Sciatic nerve (tissue), 2 donors: ENCODE data around the gene RIT1. TPM values are rescaled to one million over a fixed set of nuclear protein-coding genes. Genes with fewer than 3 reads are reported as not detected.
A peak's percentile ranks its signal among the peaks of the same experiment; 100 is the strongest.
"Not testable (repeated sequence)": the region's sequence is repeated elsewhere in the genome, so short reads cannot be mapped to it uniquely, and the experiment has no call there.

ENCODE experiments used
- ATAC-seq: fragments of 200-7000 bp; cut with Tn5 transposase; one replicate; pipeline ENCODE4 v1.9.1; 2020; ENCODE audit warnings: mild to moderate bottlenecking, moderate library complexity
- DNase-seq: peaks from one replicate; pipeline ENCODE4 v3.0.0-alpha.2; 2020; ENCODE audit warnings: low spot score
- intact Hi-C: fragments of 100-400 bp; cut with DNase I; formaldehyde crosslinking; loops from one replicate; pipeline ENCODE4 v1.14.2; 2022
- total RNA-seq: library from RNA; stranded (reverse); fragmentation: NEBNext Ultra II Directional; extraction: Animal tissue kit (Norgen Biotek cat#: 25700); gene quantifications from one replicate; pipeline ENCODE4 v1.2.1, GENCODE V29; 2021
- donor health status: DM: no; HTN: no; CAD: no.
- donor health status: DM: no; HTN: no; CAD: no.

Gene RIT1
- total RNA-seq, 1 donor from 2014 or later: 38.8 TPM

DNA sequence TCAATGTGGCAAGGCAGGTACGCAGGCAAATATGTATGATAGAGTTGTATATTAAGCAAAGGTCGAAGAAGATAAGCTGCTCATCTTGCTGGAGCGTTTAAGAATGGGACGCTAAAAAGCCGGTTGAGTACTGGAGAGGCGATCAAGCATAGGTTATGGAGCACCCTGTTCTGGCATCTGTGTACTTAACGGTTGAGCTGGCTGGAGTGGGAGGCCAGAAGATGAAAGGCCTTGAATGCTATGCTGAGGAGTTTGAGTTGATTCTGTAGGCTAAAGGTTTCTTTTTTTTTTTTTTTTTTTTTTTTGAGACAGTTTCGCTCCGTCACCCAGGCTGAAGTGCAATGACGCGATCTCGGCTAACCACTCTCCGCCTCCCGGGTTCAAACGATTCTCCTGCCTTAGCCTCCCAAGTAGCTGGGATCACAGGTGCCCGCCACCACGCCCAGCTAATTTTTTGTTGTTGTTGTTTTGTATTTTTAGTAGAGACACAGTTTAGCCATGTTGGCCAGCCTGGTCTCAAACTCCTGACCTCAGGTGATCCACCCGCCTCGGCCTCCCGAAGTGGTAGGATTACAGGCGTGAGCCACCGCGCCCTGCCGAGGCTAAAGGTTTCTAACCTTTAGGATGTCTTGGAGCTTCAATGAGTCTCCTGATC is 23.9 kb upstream of the RIT1 start:
- ATAC-seq (no peak), DNase-seq (no peak)
- intact Hi-C loops: no loop called here

DNA sequence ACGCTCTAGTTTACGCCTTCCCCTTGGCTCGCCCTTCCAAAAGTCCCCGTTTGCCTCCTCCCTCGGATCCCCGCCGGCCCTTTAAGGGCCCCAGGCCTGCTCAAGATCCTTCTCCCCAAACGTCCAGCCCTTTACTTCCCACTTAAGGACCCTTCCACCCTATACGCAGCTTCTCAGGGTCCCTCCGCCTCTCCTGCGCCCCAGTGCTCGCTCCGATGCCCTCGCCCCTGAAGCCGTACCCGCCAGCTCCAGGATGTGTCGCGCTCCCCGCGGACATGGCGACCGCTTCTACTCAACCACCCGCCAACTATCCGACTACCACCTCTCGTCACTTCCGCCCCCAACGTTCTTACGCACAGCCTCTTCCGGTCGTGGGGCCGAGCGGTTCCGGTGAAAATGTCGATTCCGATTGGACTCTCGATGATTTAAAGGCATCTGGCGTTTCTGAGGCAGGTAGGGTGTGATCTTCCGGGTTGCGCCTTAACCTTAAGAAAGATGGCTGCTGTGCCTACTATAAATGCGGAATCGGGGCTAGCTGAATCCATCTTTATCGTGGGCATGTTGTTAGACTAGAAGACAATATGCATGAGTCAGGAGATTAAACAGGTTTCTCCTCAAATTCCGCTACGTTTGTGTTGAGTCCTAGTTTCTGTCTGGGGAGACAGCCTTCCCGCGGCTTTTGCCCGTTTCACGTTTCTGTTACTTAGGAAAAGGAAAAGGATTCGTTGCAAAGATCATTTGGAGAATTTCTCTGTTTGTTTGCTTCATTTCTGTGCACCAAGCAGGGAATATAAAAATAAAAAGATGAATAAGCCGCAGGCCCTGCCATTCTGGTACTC is 23.2 kb upstream of the RIT1 start, which contains the start of gene KHDC4:
TSS of gene KHDC4 (minus strand) at position 317 of the 839 bp plus-strand sequence. CDS start at position 277, 40 bp downstream.
- intact Hi-C loops: no loop called here
- peak; percentile 96 for DNase-seq
- ATAC-seq: peak; percentile 98

DNA sequence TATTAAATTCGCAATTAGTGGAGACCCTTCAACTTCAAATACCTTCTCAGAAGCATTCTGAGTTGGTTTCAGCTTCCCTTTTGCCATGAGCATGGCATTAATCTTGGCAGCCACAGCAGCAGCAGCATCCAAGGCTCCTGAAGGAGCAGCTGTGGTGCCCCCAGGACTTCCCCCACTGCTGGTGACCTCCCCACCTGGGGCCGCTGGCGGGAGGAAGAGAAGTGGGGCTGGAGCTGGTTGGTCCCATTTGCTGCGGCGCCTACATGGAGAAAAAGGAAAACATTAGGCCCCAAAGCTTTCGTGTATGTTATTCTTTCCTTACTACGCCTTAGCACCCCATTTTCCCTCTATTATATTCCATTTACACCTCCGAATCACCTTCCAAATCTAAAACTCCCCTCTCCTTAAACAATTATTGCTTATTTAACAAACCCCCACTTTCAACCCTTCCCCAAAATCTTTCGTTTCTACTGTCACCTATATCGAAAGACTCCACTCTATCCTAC is 22.5 kb upstream of the RIT1 start:
- ATAC-seq (no peak), DNase-seq (no peak)
- intact Hi-C loops: no loop called here

DNA sequence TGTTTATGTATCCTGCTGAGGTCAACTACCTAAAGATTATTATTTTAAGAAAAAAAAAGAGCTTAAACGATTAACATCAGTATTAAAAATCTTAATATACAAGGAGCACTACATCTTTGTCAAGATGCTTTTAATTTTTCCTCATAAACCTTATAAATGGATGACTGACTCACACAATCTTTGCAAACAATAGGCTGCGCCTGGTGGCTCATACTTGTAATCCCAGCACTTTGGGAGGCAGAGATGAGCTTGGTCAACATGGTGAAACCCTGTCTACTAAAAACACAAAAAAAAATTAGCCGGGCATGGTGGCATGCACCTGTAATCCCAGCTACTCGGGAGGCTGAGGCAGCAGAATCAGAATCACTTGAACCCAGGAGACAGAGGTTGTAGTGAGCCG is 21.3 kb upstream of the RIT1 start:
- ATAC-seq (no peak), DNase-seq (no peak)
- intact Hi-C loops: no loop called here

DNA sequence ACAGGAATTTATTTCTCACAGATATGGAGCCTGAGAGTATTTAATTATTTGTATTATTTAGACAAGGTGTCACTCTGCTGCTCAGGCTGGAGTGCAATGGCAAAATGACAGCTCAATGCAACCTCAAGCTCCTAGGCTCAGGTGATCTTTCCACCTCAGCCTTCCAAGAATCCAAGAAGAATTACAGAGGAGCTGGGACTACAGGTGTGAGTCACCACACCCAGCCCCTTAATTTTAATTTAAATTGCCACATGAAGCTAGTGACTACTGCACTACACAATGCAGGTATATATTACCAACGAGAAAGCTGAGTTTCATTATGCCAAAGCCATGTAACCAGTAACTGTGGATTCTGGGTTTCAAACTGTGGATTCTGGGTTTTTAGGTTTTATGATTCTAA is 20.9 kb upstream of the RIT1 start:
- intact Hi-C loops: no loop called here
- no peak for ATAC-seq
- no peak for DNase-seq

DNA sequence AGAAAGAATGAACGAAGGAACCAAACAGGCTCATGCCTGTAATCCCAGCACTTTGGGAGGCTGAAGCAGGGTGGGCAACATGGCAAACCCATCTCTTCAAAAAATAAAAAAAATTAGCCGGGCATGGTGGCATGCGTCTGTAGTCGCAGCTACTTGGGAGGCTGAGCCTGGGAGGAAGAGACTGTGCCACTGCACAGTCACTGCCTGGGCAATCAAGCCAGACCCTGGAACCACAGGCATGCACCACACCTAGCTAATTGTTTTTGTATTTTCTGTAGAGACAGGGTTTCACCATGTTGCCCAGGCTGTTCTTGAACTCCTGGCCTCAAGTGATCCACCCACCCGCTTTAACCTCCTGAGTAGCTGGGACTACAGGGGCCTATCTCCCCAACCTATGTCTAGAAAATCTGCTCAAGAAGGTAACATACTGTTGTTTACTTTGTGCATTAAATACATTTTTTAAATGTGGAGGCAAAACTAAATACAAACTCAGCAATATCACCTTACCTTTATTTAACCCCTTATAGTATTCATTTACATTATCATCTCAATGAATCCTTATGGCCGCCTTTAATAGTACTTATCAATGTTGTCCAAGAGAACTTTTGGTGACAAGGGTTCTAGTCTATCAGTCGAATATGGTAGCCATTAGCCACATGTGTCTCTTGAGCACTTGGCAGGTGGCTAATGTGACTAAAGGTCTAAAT is 20.3 kb upstream of the RIT1 start:
- ATAC-seq: no peak
- DNase-seq: no peak
- intact Hi-C loops: no loop called here

DNA sequence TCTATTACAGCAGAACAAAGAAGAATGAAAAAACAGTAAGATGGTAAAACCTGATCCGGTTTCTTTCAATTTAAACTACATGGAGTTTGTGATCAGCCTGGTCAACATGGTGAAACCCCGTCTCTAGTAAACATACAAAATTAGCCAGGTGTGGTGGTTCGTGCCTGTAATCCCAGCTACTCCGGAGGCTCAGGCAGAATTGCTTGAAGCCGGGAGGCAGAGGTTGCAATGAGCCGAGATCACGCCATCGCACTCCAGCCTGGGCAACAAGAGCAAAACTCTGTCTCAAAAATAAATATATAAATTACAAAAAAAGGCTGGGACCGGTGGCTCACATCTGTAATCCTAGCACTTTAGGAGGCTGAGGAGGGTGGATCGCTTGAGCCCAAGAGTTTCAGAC is 19.6 kb upstream of the RIT1 start:
- ATAC-seq, DNase-seq, intact Hi-C loops: not testable (repeated sequence)

GRCh38 chr1:155929057-155929456 is 17.9 kb upstream of the RIT1 start:
- ATAC-seq (no peak), DNase-seq (no peak)
- intact Hi-C loops: no loop called here

DNA sequence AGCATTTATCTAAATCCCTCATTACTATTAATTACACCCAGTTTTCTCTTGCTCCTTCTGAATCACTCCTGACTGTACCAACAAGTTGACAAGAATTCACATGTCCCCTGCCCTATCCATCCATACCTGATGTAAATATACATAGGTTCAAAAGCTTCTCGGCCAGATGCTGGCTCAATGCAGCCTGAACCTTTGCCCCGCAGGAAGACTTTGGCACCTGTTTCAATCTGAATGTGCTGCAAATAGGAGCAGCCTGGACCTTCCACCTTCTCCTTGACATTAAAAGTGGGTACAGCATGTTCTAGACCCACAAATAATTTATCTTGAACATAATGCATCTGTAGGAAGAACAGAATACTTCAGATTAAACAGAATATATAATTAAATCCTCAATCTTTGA is 14.4 kb upstream of the RIT1 start:
- intact Hi-C loops: no loop called here
- ATAC-seq: no peak
- DNase-seq: no peak

DNA sequence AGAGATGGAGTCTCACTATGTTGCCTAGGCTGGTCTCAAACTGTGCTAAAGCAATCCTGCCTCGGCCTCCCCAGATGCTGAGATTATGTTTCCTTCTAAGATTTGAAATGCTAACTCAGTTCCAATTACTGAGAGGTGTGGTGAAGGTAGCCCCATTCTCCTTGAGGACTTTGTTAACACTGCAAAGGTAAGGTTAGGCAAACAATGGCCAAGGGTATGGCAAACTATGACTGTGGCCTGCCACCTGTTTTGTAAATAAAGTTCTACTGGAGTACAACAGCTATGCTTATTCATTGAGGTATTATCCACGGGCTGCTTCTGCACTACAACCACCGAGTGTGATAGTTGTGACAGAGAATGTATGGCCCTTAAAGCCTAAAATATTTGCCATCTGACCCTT is 9.6 kb upstream of the RIT1 start:
- DNase-seq (no peak), ATAC-seq (no peak)
- intact Hi-C loops: no loop called here

DNA sequence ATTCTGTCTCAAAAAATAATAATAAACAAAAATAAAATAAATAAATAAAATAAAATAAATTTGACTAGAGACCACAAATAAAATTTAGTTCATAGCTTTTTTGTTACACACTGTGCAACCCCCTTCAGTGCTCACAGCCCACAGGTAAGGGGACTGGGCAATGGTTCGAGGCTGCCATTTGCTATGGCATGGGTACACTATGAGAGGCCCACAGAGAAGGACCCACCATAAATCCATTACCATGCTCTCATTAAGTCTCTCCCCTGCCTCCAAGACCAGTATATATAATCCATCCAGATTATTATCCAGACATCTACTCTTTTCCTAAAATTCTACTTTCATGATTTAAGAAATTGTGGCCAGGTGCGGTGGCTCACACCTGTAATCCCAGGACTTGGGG is 8.7 kb upstream of the RIT1 start:
- ATAC-seq (no peak), DNase-seq (no peak)
- intact Hi-C loops: no loop called here

GRCh38 chr1:155918660-155919059 is 7.5 kb upstream of the RIT1 start:
- ATAC-seq: no peak
- no peak for DNase-seq
- intact Hi-C loops: no loop called here

GRCh38 chr1:155913969-155914757 is 3.0 kb upstream of the RIT1 start:
- no peak for ATAC-seq
- intact Hi-C loops: no loop called here
- no peak for DNase-seq

DNA sequence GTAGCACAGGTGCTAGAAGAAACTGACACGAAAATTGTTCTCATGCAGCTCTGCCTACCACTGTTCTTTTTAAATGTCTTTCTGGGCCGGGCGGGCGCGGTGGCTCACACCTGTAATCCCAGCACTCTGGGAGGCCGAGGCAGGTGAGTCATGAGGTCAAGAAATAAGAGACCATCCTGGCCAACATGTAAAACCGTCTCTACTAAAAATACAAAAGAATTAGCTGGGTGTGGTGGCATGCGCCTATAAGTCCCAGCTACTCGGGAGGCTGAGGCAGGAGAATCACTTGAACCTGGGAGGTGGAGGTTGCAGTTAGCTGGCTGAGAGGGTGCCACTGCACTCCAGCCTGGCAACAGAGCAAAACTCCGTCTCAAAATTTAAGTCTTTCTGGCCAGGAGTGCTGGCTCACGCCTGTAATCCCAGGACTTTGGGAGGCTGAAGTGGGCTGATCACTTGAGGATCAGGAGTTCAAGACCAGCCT is 947 bp upstream of the RIT1 start:
- ATAC-seq (no peak), DNase-seq (no peak)
- intact Hi-C loops: no loop called here

- ATAC-seq (peak; percentile 81), DNase-seq (no peak)
- intact Hi-C loops: no loop called here
Measured at GRCh38 chr1:155910621-155911121, 478 bp downstream of the RIT1 start.

DNA sequence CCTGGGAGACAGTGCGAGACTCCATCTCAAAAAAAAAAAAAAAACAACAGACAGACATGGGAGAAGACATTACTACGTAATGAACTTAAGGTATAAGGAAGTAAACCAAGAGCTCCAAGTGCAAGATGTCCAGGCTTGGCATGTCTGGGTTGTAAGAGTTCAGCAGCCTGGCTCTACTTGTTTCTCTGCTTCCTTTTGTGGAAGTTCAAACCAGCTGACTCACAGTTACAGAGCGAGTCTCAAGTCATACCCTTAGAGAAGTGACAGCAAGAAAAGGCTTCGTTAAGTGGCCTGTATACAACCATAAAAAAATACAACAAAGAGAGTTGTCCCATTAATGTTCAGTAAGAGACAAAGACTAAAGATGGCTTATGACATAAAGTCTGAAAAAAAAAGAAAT is 1.3 kb downstream of the RIT1 start:
- intact Hi-C loops: no loop called here
- DNase-seq: no peak
- peak; percentile 27 for ATAC-seq

DNA sequence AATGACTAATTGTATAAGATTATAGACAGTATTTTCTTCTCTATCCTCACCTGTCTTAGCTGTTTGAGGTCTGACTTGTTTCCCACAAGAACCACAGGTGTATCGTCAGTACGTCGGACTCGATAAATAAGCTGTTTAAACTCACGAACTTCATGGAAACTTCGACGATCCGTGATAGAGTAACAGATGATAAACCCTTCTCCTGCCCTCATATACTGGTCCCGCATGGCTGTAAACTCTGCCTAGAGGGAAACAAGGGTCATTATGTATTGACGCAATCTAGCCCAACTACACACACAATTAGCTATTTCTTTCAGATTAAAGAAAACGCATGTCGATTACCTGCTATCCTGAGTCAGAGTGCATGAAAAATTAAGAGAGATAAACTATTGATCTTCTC is 6.9 kb downstream of the RIT1 start:
- ATAC-seq (no peak), DNase-seq (no peak)
- intact Hi-C loops: no loop called here

DNA sequence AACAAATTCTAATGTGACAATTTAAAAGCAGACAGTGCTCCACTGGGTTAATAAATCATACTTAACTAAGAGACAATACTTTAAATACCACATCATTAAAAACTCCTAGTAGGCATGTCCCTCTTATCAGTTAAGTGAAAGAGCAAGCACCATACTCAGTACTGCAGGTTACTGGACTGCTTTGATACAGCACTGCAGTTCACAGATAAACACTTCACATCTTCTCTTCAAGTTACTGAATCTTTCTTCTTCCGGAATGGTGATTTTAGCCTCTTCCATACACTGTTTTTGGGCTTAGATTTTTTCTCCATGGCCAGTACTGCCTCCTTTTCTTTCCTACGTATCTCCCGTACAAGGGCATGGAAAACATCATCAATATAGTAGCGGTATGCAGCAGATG is 11.0 kb downstream of the RIT1 start:
- intact Hi-C loops: no loop called here
- ATAC-seq: no peak
- DNase-seq: no peak

DNA sequence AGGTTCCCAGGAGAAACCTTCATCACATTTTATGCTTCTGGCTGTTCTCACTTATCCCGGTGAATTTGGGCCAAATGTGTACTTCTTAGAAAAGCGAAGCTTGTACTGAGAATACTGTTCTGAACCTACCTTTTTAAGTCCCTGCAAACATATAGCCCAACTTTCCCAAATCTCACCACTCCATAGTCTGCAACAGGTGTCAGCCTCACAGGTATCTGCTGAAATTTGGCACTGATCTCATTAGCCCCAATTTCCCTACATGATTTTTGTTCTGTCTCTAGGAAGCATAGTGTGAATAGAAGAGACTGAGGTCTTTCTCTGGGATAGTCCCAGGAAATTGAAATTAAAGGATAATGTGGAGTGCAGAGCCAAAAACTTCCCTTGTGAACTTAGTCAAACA is 11.5 kb downstream of the RIT1 start:
- intact Hi-C loops: no loop called here
- DNase-seq: no peak
- ATAC-seq: no peak
